IMR-90 (cell line): ENCODE results near the gene KHK. TPM values are rescaled to one million over a fixed set of nuclear protein-coding genes. Genes with fewer than 3 reads are reported as not detected.

ENCODE experiments used
- BHLHE40 ChIP-seq: fragments of 150-350 bp; IDR thresholded peaks from 2 replicates; pipeline ENCODE4 v1.6.1; 2016; ENCODE audit warnings: mild to moderate bottlenecking, low read depth, low read length
- ELK1 ChIP-seq: fragments of 150-350 bp; IDR thresholded peaks from 2 replicates; pipeline ENCODE4 v1.6.1; 2016; ENCODE audit warnings: low read depth, mild to moderate bottlenecking, low read length, moderate library complexity, borderline replicate concordance
- MXI1 ChIP-seq: IDR thresholded peaks from 2 replicates; pipeline ENCODE4 v1.6.1; 2012; ENCODE audit warnings: low read depth, mild to moderate bottlenecking, low read length, moderate library complexity, borderline replicate concordance
- RFX5 ChIP-seq: IDR thresholded peaks from 2 replicates; pipeline ENCODE4 v1.8.0; 2012; ENCODE audit warnings: low read depth, mild to moderate bottlenecking, low read length, moderate library complexity
- polyA plus RNA-seq, 3 experiments: library from polyadenylated mRNA; depleted of rRNA; stranded (reverse); fragments of >200 nt; gene quantifications; 2 replicates each; pipeline ENCODE4 v1.2.3, GENCODE V29; 2012; ENCODE audit warnings: low replicate concordance in 1 of 3
- total RNA-seq: library from RNA; depleted of rRNA; stranded (reverse); fragments of >200 nt; gene quantifications from 2 replicates; pipeline ENCODE4 v1.2.3, GENCODE V29; 2012

The KHK gene
- total and polyA plus RNA-seq, 2 of the 4 experiments (the other 2 are of a cell fraction): 0.72 to 0.82 TPM

- TF ChIP-seq MXI1 (no peak), BHLHE40 (no peak), ELK1 (no peak), RFX5 (no peak)
Observed at GRCh38 chr2:27091746-27092695, 5.4 kb downstream of the KHK start (continued).
